Heart right ventricle (tissue), 16 donors: Measurements from ENCODE around the gene SV2C. TPM values are rescaled to one million over a fixed set of nuclear protein-coding genes. Genes with fewer than 3 reads are reported as not detected.

Source experiments
- ATAC-seq, 8 donors: fragments of 200-7000 bp; cut with Tn5 transposase; one replicate each; pipeline ENCODE4 v1.9.1; 2020; ENCODE audit warnings: mild to moderate bottlenecking in 8 of 8, moderate library complexity in 8 of 8, moderate number of reproducible peaks in 1 of 8
- DNase-seq, 2 donors: peaks; one replicate each; pipeline ENCODE4 v3.0.0-alpha.2; 2020
- H3K27ac ChIP-seq, 10 donors: fragments of 200-600 bp; sonication (generic) in 2 of 10; one replicate each; pipeline versions ENCODE4 v1.5.0 to v1.8.0; 2020 to 2022; ENCODE audit warnings: mild to moderate bottlenecking in 3 of 10
- H3K27me3 ChIP-seq, 7 donors: fragments of 200-600 bp; one replicate each; pipeline ENCODE4 v1.8.0; 2021 to 2022; ENCODE audit warnings: mild to moderate bottlenecking in 2 of 7
- H3K36me3 ChIP-seq, 9 donors: fragments of 200-600 bp; sonication (generic) in 1 of 9; one replicate each; pipeline versions ENCODE4 v1.5.0 to v1.8.0; 2020 to 2022; ENCODE audit warnings: mild to moderate bottlenecking in 2 of 9
- H3K4me1 ChIP-seq, 9 donors: fragments of 200-600 bp; sonication (generic) in 1 of 9; one replicate each; pipeline versions ENCODE4 v1.5.0 to v1.8.0; 2020 to 2022; ENCODE audit warnings: mild to moderate bottlenecking in 4 of 9
- H3K4me3 ChIP-seq, 10 donors: fragments of 200-600 bp; sonication (generic) in 2 of 10; one replicate each; pipeline versions ENCODE4 v1.5.0 to v1.8.0; 2020 to 2022; ENCODE audit warnings: mild to moderate bottlenecking in 7 of 10, moderate library complexity in 2 of 10
- H3K9me3 ChIP-seq, 11 donors: fragments of 200-600 bp in 10 of 11; sonication (generic) in 2 of 11; one replicate each; pipeline versions ENCODE4 v1.5.0 to v1.8.0; 2013 to 2022; ENCODE audit warnings: mild to moderate bottlenecking in 2 of 11, control low read depth in 1 of 11, moderate library complexity in 1 of 11
- CTCF ChIP-seq, 9 donors: fragments of 200-600 bp; sonication (generic) in 2 of 9; IDR thresholded peaks; one replicate each; pipeline versions ENCODE4 v1.5.0 to v1.8.0; 2021 to 2022; ENCODE audit warnings: antibody characterized with exemption in 9 of 9, mild to moderate bottlenecking in 5 of 9, moderate library complexity in 1 of 9
- whole genome bisulfite sequencing, 2 donors: extraction: QIAGEN DNeasy Blood & Tissue Kit; methylation state at CpG; one replicate each; pipeline ENCODE4 v1.1.7; 2013; ENCODE audit warnings: inconsistent platforms in 1 of 2; 5-methylcytosine and 5-hydroxymethylcytosine counted together
- intact Hi-C, 10 donors: fragments of 100-400 bp; cut with DNase I; formaldehyde crosslinking; loops; one replicate each; pipeline versions ENCODE4 v1.11.1 to v1.14.2; 2022
- polyA plus RNA-seq, 2 donors: library from polyadenylated mRNA; stranded (reverse); fragments of 200-250 nt; gene quantifications; one replicate each; pipeline ENCODE4 v1.2.3, GENCODE V29; 2013
- total RNA-seq, 10 donors: library from RNA; stranded (reverse); fragmentation: NEBNext Ultra II Directional in 3 of 10; extraction: Animal tissue kit (Norgen Biotek cat#: 25700) in 3 of 10; gene quantifications; one replicate each; pipeline versions ENCODE4 v1.2.1 to v1.2.4, GENCODE V29; 2021 to 2023
- donor health status: Arrhythmogenic right ventricular cardiomyopathy.
- donor health status: ischemic (EF 13 %, LVEDD 7.1; RV severe dilation, severe dysfunction).
- donor health status: healthy with polysubstance abuse.
- donor health status: DM: no; HTN: yes; CAD: no.
- donor health status: DM: no; HTN: no; CAD: no.
- donor health status: ischemic (EF 25% LVEDD 6.9; RV normal size, moderate dysfunction).
- donor health status: ischemic (EF 25% LVEDD 5.7; RV mildly dilated, moderate dysfunction).
- donor health status: healthy.
- donor health status: DM: yes; HTN: yes; CAD: no.
- donor health status: Ischemic cardiomyopathy.
- donor health status: ischemic (EF 35%, LVEDD 5.7; RV mildly dilated, moderate dysfunction).
- donor health status: nonischemic (EF 11% LVEDD 7.7; RV severe dilation, severe dysfunction).
- donor health status: DM: yes; HTN: yes; CAD: no.
- donor health status: PGD.
- donor health status: ischemic (EF 29% LVEDD 5.4; RV normal size, mild dysfunction).
- donor health status: nonischemic (EF 23%, LVEDD 6.1; RV moderate dilation, normal function).

The SV2C gene
- total and polyA plus RNA-seq, 12 donors: 0.09 to 1.2 (median 0.24) TPM; not detected in 4

GRCh38 chr5:76091351-76091750 lies 8.2 kb downstream of the SV2C start:
- no peak for ATAC-seq
- intact Hi-C loops: no loop called here
- 63 to 75% methylated on average over 1 of the region's 1 CpG for WGBS, 2 donors
- TF ChIP-seq CTCF (IDR thresholded peaks at IDR 0.05): no peak
- no peak overlapping the region for H3K27ac ChIP-seq
- H3K36me3 ChIP-seq: no peaks in the 10 kb centered on the region
- H3K27me3 ChIP-seq: peaks cover 0 to 49% (median 25%) of the 10 kb centered on the region in 7 donors
- peaks cover 0 to 17% (median 0%) of the 10 kb centered on the region in 11 donors for H3K9me3 ChIP-seq
- DNase-seq: no peak
- no peaks in the 10 kb centered on the region for H3K4me1 ChIP-seq
- no peak overlapping the region for H3K4me3 ChIP-seq

- intact Hi-C loops: no loop called here
- Histone ChIP-seq H3K4me1 (no peaks in the 10 kb centered on the region), H3K36me3 (no peaks in the 10 kb centered on the region), H3K27me3 (no peaks in the 10 kb centered on the region), H3K4me3 (no peak overlapping the region), H3K27ac (no peak overlapping the region), H3K9me3 (peaks cover 0 to 17% (median 0%) of the 10 kb centered on the region in 11 donors)
- TF ChIP-seq CTCF (IDR thresholded peaks at IDR 0.05): no peak
- DNase-seq (no peak), ATAC-seq (no peak)
- WGBS, 2 donors: 29 to 37% methylated on average over 2 of the region's 2 CpGs
Measured at GRCh38 chr5:76099286-76099702, 16.1 kb downstream of the SV2C start.

DNA sequence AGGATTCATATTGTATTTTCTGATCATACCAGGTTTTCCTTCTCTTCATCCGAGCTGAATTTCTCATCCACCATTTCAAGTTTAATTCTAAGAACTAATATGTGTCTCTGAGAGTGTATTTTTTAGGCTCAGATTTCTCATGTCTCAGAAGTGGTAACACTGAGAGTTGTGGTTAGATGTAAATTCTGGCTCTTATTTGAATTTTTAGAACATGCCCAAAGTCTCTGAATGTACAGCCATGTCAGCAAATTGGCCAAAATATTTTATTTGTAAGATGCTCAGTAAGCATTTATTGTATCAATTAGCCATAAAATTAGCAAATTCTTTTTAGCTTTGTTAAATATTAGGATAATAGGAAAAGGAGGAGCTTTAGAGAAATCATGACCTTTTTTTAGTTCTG lies 16.6 kb downstream of the SV2C start:
- H3K36me3 ChIP-seq: no peaks in the 10 kb centered on the region
- no peak for TF ChIP-seq CTCF (IDR thresholded peaks at IDR 0.05)
- peaks cover 0 to 13% (median 0%) of the 10 kb centered on the region in 11 donors for H3K9me3 ChIP-seq
- WGBS, 2 donors: 77 to 88% methylated on average over 1 of the region's 1 CpG
- intact Hi-C loops: no loop called here
- no peaks in the 10 kb centered on the region for H3K27me3 ChIP-seq
- no peak overlapping the region for H3K4me3 ChIP-seq
- no peaks in the 10 kb centered on the region for H3K4me1 ChIP-seq
- DNase-seq (no peak), ATAC-seq (no peak)
- H3K27ac ChIP-seq: no peak overlapping the region

DNA sequence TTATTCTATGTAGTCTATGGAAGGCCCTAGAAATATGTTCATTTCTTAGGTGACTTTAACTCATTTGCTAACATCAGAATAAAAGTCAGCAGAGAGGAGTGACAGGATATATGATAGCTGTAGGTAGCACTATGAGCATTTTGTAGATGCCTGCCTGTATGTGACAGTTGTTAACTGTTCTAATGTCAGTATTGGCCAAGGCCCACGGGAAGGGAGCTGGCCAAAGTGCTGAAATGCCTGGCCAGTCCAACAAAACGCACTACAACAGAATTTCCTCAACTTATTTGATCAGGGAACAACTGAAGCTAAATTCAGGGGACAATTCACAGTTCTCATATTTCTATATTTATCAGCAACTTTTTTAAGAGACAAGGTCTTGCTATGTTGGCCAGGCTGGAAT lies 20.8 kb downstream of the SV2C start:
- DNase-seq (no peak), ATAC-seq (no peak)
- Histone ChIP-seq H3K4me3 (no peak overlapping the region), H3K4me1 (no peaks in the 10 kb centered on the region), H3K27ac (no peak overlapping the region), H3K9me3 (no peaks in the 10 kb centered on the region), H3K36me3 (no peaks in the 10 kb centered on the region), H3K27me3 (peaks cover 0 to 6% (median 0%) of the 10 kb centered on the region in 7 donors)
- intact Hi-C loops: no loop called here
- 4 to 6% methylated on average over 2 of the region's 2 CpGs for WGBS, 2 donors
- no peak for TF ChIP-seq CTCF (IDR thresholded peaks at IDR 0.05)
